Peyer's patch (tissue), 4 donors: Measurements from ENCODE around the gene GRM1. TPM values are rescaled to one million over a fixed set of nuclear protein-coding genes. Genes with fewer than 3 reads are reported as not detected.

Source experiments
- DNase-seq, 3 donors: peaks; one replicate each; pipeline ENCODE4 v3.0.0-alpha.2; 2017 to 2019
- H3K27ac ChIP-seq, 4 donors: fragments of 200-600 bp; sonication (generic); one replicate each; pipeline ENCODE4 v1.5.1; 2016 to 2019
- H3K27me3 ChIP-seq, 2 donors: fragments of 200-600 bp; sonication (generic); one replicate each; pipeline ENCODE4 v1.5.1; 2019
- H3K36me3 ChIP-seq, 3 donors: fragments of 200-600 bp; sonication (generic); one replicate each; pipeline ENCODE4 v1.5.1; 2016 to 2019
- H3K4me1 ChIP-seq, 4 donors: fragments of 200-600 bp; sonication (generic); one replicate each; pipeline ENCODE4 v1.5.1; 2016 to 2019
- H3K4me3 ChIP-seq, 4 donors: fragments of 200-600 bp; sonication (generic); 1 replicate in 3 of 4; 2 replicates in 1 of 4; pipeline ENCODE4 v1.5.1; 2016 to 2019; ENCODE audit warnings: mild to moderate bottlenecking in 1 of 4
- H3K9me3 ChIP-seq, 4 donors: fragments of 200-600 bp; sonication (generic); one replicate each; pipeline ENCODE4 v1.5.1; 2016 to 2019; ENCODE audit warnings: mild to moderate bottlenecking in 1 of 4
- POLR2A ChIP-seq, 2 donors: fragments of 450-650 bp; IDR thresholded peaks; one replicate each; pipeline ENCODE4 v1.5.1; 2017; ENCODE audit warnings: antibody characterized with exemption in 2 of 2, mild to moderate bottlenecking in 2 of 2, moderate library complexity in 2 of 2
- total RNA-seq, 4 donors: library from RNA; depleted of rRNA; stranded (reverse); fragments of >200 nt; gene quantifications; one replicate each; pipeline ENCODE4 v1.1.0, GENCODE V29; 2016
- TF ChIP-seq, protein P1 (sequence below), 6 experiments: fragments of 450-650 bp in 4 of 6; fragments of 200-600 bp in 2 of 6; sonication (generic) in 1 of 6; IDR thresholded peaks; one replicate each; pipeline ENCODE4 v1.5.1; 2017 to 2019; ENCODE audit warnings: antibody characterized with exemption in 6 of 6, mild to moderate bottlenecking in 3 of 6, moderate library complexity in 1 of 6

The GRM1 gene
- total RNA-seq, 4 donors from 2014 or later: not detected

DNA sequence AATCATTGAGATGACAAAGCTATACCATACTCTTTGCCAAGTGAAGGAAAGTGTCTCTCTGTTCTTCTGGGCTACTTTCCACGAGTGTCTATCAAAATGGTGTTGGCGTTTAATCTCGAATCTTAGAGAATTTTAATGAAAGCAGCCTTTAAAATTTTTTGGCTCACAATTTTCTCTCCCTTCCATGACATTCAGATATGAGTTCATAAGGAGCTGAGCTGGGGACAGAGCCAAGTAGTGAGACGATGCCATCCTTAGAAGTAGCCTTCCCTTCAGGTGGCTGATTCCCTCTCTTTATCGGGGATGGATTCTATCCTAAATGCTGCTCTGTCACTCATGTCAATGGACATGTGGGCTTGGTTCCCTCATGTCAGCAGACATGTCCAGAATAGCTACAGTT lies 132.8 kb downstream of the GRM1 start:
- no peak for DNase-seq
- Histone ChIP-seq H3K27ac (no peak overlapping the region), H3K4me1 (no peaks in the 10 kb centered on the region), H3K36me3 (no peaks in the 10 kb centered on the region), H3K4me3 (no peak overlapping the region), H3K27me3 (no peaks in the 10 kb centered on the region), H3K9me3 (no peaks in the 10 kb centered on the region)
- TF ChIP-seq, protein P1, sequence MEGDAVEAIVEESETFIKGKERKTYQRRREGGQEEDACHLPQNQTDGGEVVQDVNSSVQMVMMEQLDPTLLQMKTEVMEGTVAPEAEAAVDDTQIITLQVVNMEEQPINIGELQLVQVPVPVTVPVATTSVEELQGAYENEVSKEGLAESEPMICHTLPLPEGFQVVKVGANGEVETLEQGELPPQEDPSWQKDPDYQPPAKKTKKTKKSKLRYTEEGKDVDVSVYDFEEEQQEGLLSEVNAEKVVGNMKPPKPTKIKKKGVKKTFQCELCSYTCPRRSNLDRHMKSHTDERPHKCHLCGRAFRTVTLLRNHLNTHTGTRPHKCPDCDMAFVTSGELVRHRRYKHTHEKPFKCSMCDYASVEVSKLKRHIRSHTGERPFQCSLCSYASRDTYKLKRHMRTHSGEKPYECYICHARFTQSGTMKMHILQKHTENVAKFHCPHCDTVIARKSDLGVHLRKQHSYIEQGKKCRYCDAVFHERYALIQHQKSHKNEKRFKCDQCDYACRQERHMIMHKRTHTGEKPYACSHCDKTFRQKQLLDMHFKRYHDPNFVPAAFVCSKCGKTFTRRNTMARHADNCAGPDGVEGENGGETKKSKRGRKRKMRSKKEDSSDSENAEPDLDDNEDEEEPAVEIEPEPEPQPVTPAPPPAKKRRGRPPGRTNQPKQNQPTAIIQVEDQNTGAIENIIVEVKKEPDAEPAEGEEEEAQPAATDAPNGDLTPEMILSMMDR (IDR thresholded peaks at IDR 0.05): no peak
- no peak for TF ChIP-seq POLR2A (IDR thresholded peaks at IDR 0.05)

DNA sequence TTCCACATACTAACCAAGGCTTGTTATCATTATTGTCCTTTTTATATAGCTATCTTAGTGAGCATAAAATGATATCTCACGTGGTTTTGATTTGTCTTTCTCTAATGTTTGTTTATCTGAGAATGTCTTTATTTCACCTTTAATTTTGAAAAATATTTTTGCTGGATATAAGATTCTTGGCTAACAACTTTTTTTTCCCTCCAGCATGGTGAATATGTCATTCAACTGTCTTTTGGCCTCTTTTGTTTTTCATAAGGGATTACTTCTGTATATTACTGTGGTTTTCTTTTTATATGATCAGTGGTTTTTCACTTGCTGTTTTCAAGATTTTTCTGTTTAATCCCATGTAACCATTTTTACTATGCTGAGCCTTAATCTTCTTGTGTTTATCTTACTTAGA lies 141.0 kb downstream of the GRM1 start:
- Histone ChIP-seq H3K9me3 (no peaks in the 10 kb centered on the region), H3K27ac (no peak overlapping the region), H3K4me1 (no peaks in the 10 kb centered on the region), H3K4me3 (no peak overlapping the region), H3K27me3 (no peaks in the 10 kb centered on the region), H3K36me3 (no peaks in the 10 kb centered on the region)
- no peak for DNase-seq
- TF ChIP-seq POLR2A (IDR thresholded peaks at IDR 0.05): no peak
- TF ChIP-seq, protein P1 (IDR thresholded peaks at IDR 0.05): no peak

DNA sequence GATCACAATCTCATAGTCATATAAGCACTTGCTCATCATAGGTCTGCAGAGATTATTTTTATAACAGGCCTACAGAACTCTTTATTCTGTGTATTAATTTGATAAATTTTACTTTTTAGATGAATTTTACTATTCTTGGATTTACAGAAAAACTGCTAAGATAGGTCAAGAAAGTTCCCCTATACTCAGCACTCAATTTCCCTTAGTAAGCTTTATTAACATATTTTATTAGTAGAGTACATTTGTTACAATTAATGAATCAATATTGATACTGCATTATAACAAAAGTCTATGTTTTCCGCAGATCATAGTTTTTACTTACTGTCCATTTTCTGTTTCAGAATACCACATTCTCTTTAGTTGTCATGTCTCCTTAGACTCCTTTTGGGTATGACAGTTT lies 148.9 kb downstream of the GRM1 start:
- no peak for TF ChIP-seq POLR2A (IDR thresholded peaks at IDR 0.05)
- TF ChIP-seq, protein P1 (IDR thresholded peaks at IDR 0.05): no peak
- no peak for DNase-seq
- no peak overlapping the region for H3K4me3 ChIP-seq
- H3K27ac ChIP-seq: no peak overlapping the region
- no peaks in the 10 kb centered on the region for H3K27me3 ChIP-seq
- H3K4me1 ChIP-seq: no peaks in the 10 kb centered on the region
- no peaks in the 10 kb centered on the region for H3K9me3 ChIP-seq
- H3K36me3 ChIP-seq: no peaks in the 10 kb centered on the region

- TF ChIP-seq POLR2A (IDR thresholded peaks at IDR 0.05): no peak
- TF ChIP-seq, protein P1 (IDR thresholded peaks at IDR 0.05): no peak
- no peak overlapping the region for H3K27ac ChIP-seq
- no peak overlapping the region for H3K4me3 ChIP-seq
- no peaks in the 10 kb centered on the region for H3K36me3 ChIP-seq
- H3K27me3 ChIP-seq: no peaks in the 10 kb centered on the region
- no peak for DNase-seq
- no peaks in the 10 kb centered on the region for H3K4me1 ChIP-seq
- no peaks in the 10 kb centered on the region for H3K9me3 ChIP-seq
Measured at GRCh38 chr6:146183831-146184230, 155.0 kb downstream of the GRM1 start.

DNA sequence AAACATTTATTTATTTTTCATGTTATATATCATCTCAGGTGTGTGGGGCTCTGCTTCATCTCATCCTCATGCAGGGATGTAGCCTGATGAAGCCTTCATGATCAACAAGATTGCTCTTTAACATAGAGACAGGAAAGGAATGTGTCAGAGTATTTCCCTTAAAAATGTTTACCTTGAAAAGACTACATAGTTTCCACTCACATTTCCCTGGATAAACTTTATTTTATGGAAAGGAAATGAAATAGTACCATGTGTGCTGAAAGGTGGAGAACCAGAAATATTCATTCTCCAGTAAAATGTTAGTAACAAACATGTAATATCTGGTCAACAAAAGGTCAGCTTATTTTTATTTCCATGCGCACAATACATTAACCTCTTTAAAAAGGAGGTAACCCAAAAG lies 155.8 kb downstream of the GRM1 start:
- Histone ChIP-seq H3K4me3 (no peak overlapping the region), H3K27ac (no peak overlapping the region), H3K27me3 (no peaks in the 10 kb centered on the region), H3K4me1 (no peaks in the 10 kb centered on the region), H3K36me3 (no peaks in the 10 kb centered on the region), H3K9me3 (no peaks in the 10 kb centered on the region)
- no peak for TF ChIP-seq POLR2A (IDR thresholded peaks at IDR 0.05)
- no peak for DNase-seq

GRCh38 chr6:146189131-146189530 lies 160.3 kb downstream of the GRM1 start:
- no peaks in the 10 kb centered on the region for H3K9me3 ChIP-seq

More at GRCh38 chr6:146189131-146189530, 160.3 kb downstream of the GRM1 start:
- Histone ChIP-seq H3K27me3 (no peaks in the 10 kb centered on the region), H3K4me3 (no peak overlapping the region), H3K4me1 (no peaks in the 10 kb centered on the region), H3K36me3 (no peaks in the 10 kb centered on the region), H3K27ac (no peak overlapping the region)
- TF ChIP-seq, protein P1 (IDR thresholded peaks at IDR 0.05): no peak
- no peak for DNase-seq
